ENCODE measurements around the gene PRG2. TPM values are rescaled to one million over a fixed set of nuclear protein-coding genes. Genes with fewer than 3 reads are reported as not detected.

The PRG2 gene
- total RNA-seq, 2 donors from 2014 or later: 3.9 to 5.2 TPM

- Mint-ChIP-seq H3K4me3 (no peak overlapping the region), H3K27me3 (ENCODE audit: low read depth) (peaks cover 12% of the 10 kb centered on the region), H3K36me3 (ENCODE audit: insufficient read depth in 2 of 2) (peaks cover 3 to 6% of the 10 kb centered on the region in 2 donors), H3K27ac (no peak overlapping the region), H3K4me1 (ENCODE audit: low read depth) (peaks cover 5% of the 10 kb centered on the region), H3K9me3 (peaks cover 0 to 4% of the 10 kb centered on the region in 2 donors)
- no peak for ATAC-seq (replicated peaks in 1 of 2)
- DNase-seq: no peak
These were observed 37.0 kb downstream of the PRG2 start for GRCh38 chr11:57353446-57353845.

- H3K27ac Mint-ChIP-seq: no peak overlapping the region
- no peak for ATAC-seq (replicated peaks in 1 of 2)
- H3K27me3 Mint-ChIP-seq (ENCODE audit: low read depth): peaks cover 12% of the 10 kb centered on the region
- DNase-seq: no peak
- H3K4me1 Mint-ChIP-seq (ENCODE audit: low read depth): peaks cover 5% of the 10 kb centered on the region
- peaks cover 3 to 6% of the 10 kb centered on the region in 2 donors for H3K36me3 Mint-ChIP-seq (ENCODE audit: insufficient read depth in 2 of 2)
- peaks cover 0 to 4% of the 10 kb centered on the region in 2 donors for H3K9me3 Mint-ChIP-seq
- H3K4me3 Mint-ChIP-seq: no peak overlapping the region
These were observed 37.4 kb downstream of the PRG2 start for GRCh38 chr11:57353036-57353435.

GRCh38 chr11:57349491-57350274, 40.8 kb downstream of the PRG2 start:
- DNase-seq (peak; percentile 70 to 76), ATAC-seq (replicated peaks in 1 of 2) (peak; percentile 56 to 67)
- peaks cover 0 to 4% of the 10 kb centered on the region in 2 donors for H3K9me3 Mint-ChIP-seq
- H3K27ac Mint-ChIP-seq: no peak overlapping the region
- H3K4me1 Mint-ChIP-seq (ENCODE audit: low read depth): peaks cover 13% of the 10 kb centered on the region
- peaks cover 3 to 6% of the 10 kb centered on the region in 2 donors for H3K36me3 Mint-ChIP-seq (ENCODE audit: insufficient read depth in 2 of 2)
- no peak overlapping the region for H3K4me3 Mint-ChIP-seq
- peaks cover 9% of the 10 kb centered on the region for H3K27me3 Mint-ChIP-seq (ENCODE audit: low read depth)

- ATAC-seq (replicated peaks in 1 of 2) (no peak), DNase-seq (no peak)
- no peaks in the 10 kb centered on the region for H3K27me3 Mint-ChIP-seq (ENCODE audit: low read depth)
- no peak overlapping the region for H3K27ac Mint-ChIP-seq
- peaks cover 0 to 4% of the 10 kb centered on the region in 2 donors for H3K9me3 Mint-ChIP-seq
- peaks cover 3 to 6% of the 10 kb centered on the region in 2 donors for H3K36me3 Mint-ChIP-seq (ENCODE audit: insufficient read depth in 2 of 2)
- H3K4me1 Mint-ChIP-seq (ENCODE audit: low read depth): peaks cover 13% of the 10 kb centered on the region
- H3K4me3 Mint-ChIP-seq: no peak overlapping the region
These were observed 41.7 kb downstream of the PRG2 start for GRCh38 chr11:57348636-57349313.

- no peak for ATAC-seq (replicated peaks in 1 of 2)
- H3K36me3 Mint-ChIP-seq (ENCODE audit: insufficient read depth in 2 of 2): peaks cover 3 to 6% of the 10 kb centered on the region in 2 donors
- H3K27me3 Mint-ChIP-seq (ENCODE audit: low read depth): no peaks in the 10 kb centered on the region
- no peak for DNase-seq
- peaks cover 13% of the 10 kb centered on the region for H3K4me1 Mint-ChIP-seq (ENCODE audit: low read depth)
- H3K27ac Mint-ChIP-seq: no peak overlapping the region
- peaks cover 0 to 4% of the 10 kb centered on the region in 2 donors for H3K9me3 Mint-ChIP-seq
- H3K4me3 Mint-ChIP-seq: no peak overlapping the region
These were observed 42.4 kb downstream of the PRG2 start for GRCh38 chr11:57348052-57348451.

GRCh38 chr11:57347336-57347735, 43.1 kb downstream of the PRG2 start:
- H3K4me3 Mint-ChIP-seq: no peak overlapping the region
- ATAC-seq (replicated peaks in 1 of 2): no peak
- no peaks in the 10 kb centered on the region for H3K27me3 Mint-ChIP-seq (ENCODE audit: low read depth)

GRCh38 chr11:57345555-57346211, 44.8 kb downstream of the PRG2 start:
- Mint-ChIP-seq H3K4me1 (ENCODE audit: low read depth) (peaks cover 13% of the 10 kb centered on the region), H3K27ac (no peak overlapping the region), H3K9me3 (no peaks in the 10 kb centered on the region), H3K27me3 (ENCODE audit: low read depth) (peaks cover 2% of the 10 kb centered on the region), H3K4me3 (no peak overlapping the region), H3K36me3 (ENCODE audit: insufficient read depth in 2 of 2) (no peaks in the 10 kb centered on the region)
- ATAC-seq (replicated peaks in 1 of 2): peak; percentile 78
- peak; percentile 69 to 71 for DNase-seq

More at GRCh38 chr11:57347336-57347735, 43.1 kb downstream of the PRG2 start:
- Mint-ChIP-seq H3K27ac (no peak overlapping the region), H3K9me3 (peaks cover 0 to 4% of the 10 kb centered on the region in 2 donors), H3K36me3 (ENCODE audit: insufficient read depth in 2 of 2) (peaks cover 3 to 6% of the 10 kb centered on the region in 2 donors), H3K4me1 (ENCODE audit: low read depth) (peaks cover 13% of the 10 kb centered on the region)
- DNase-seq: no peak

- H3K27me3 Mint-ChIP-seq (ENCODE audit: low read depth): peaks cover 6% of the 10 kb centered on the region
These were observed 45.6 kb downstream of the PRG2 start for GRCh38 chr11:57344826-57345225.

GRCh38 chr11:57343825-57344224, 46.6 kb downstream of the PRG2 start:
- Mint-ChIP-seq H3K36me3 (ENCODE audit: insufficient read depth in 2 of 2) (no peaks in the 10 kb centered on the region), H3K4me3 (no peak overlapping the region), H3K27ac (no peak overlapping the region), H3K27me3 (ENCODE audit: low read depth) (peaks cover 6% of the 10 kb centered on the region), H3K4me1 (ENCODE audit: low read depth) (peaks cover 8% of the 10 kb centered on the region), H3K9me3 (no peaks in the 10 kb centered on the region)
- ATAC-seq (replicated peaks in 1 of 2) (no peak), DNase-seq (no peak)

More at GRCh38 chr11:57344826-57345225, 45.6 kb downstream of the PRG2 start:
- no peak for ATAC-seq (replicated peaks in 1 of 2)
- H3K36me3 Mint-ChIP-seq (ENCODE audit: insufficient read depth in 2 of 2): no peaks in the 10 kb centered on the region
- no peaks in the 10 kb centered on the region for H3K9me3 Mint-ChIP-seq
- H3K27ac Mint-ChIP-seq: no peak overlapping the region
- no peak for DNase-seq
- peaks cover 9% of the 10 kb centered on the region for H3K4me1 Mint-ChIP-seq (ENCODE audit: low read depth)
- H3K4me3 Mint-ChIP-seq: no peak overlapping the region

- H3K4me3 Mint-ChIP-seq: no peak overlapping the region
- H3K27ac Mint-ChIP-seq: no peak overlapping the region
- ATAC-seq (replicated peaks in 1 of 2) (no peak), DNase-seq (no peak)
- H3K9me3 Mint-ChIP-seq: no peaks in the 10 kb centered on the region
- peaks cover 8% of the 10 kb centered on the region for H3K4me1 Mint-ChIP-seq (ENCODE audit: low read depth)
- H3K27me3 Mint-ChIP-seq (ENCODE audit: low read depth): peaks cover 6% of the 10 kb centered on the region
- H3K36me3 Mint-ChIP-seq (ENCODE audit: insufficient read depth in 2 of 2): no peaks in the 10 kb centered on the region
These were observed 47.7 kb downstream of the PRG2 start for GRCh38 chr11:57342702-57343101.

- Mint-ChIP-seq H3K36me3 (ENCODE audit: insufficient read depth in 2 of 2) (no peaks in the 10 kb centered on the region), H3K9me3 (no peaks in the 10 kb centered on the region), H3K4me3 (no peak overlapping the region), H3K4me1 (ENCODE audit: low read depth) (peaks cover 12% of the 10 kb centered on the region), H3K27me3 (ENCODE audit: low read depth) (peaks cover 6% of the 10 kb centered on the region), H3K27ac (no peak overlapping the region)
- DNase-seq: no peak
- no peak for ATAC-seq (replicated peaks in 1 of 2)
These were observed 49.1 kb downstream of the PRG2 start for GRCh38 chr11:57341250-57341808.

GRCh38 chr11:57340039-57340615, 50.3 kb downstream of the PRG2 start:
- no peaks in the 10 kb centered on the region for H3K9me3 Mint-ChIP-seq
- H3K27me3 Mint-ChIP-seq (ENCODE audit: low read depth): peaks cover 6% of the 10 kb centered on the region
- peaks cover 10% of the 10 kb centered on the region for H3K4me1 Mint-ChIP-seq (ENCODE audit: low read depth)
- H3K27ac Mint-ChIP-seq: no peak overlapping the region
- DNase-seq (no peak), ATAC-seq (replicated peaks in 1 of 2) (no peak)
- no peak overlapping the region for H3K4me3 Mint-ChIP-seq
- H3K36me3 Mint-ChIP-seq (ENCODE audit: insufficient read depth in 2 of 2): no peaks in the 10 kb centered on the region
